GM18873 (cell line): Measurements from ENCODE around the gene C7orf33.
"Not testable (repeated sequence)": the region's sequence is repeated elsewhere in the genome, so short reads cannot be mapped to it uniquely, and the experiment has no call there.

ENCODE experiments used
- ATAC-seq: cut with Tn5 transposase; IDR thresholded peaks from one replicate; pipeline ENCODE4 v1.9.1; 2021; ENCODE audit warnings: mild to moderate bottlenecking, moderate library complexity, moderate number of reproducible peaks; ENCODE audit not compliant: unreplicated experiment, low FRiP score

The C7orf33 gene

GRCh38 chr7:148579366-148579765, 11.2 kb upstream of the C7orf33 start:
- no peak for ATAC-seq

- no peak for ATAC-seq
Measured at GRCh38 chr7:148580446-148580845, 10.1 kb upstream of the C7orf33 start.

GRCh38 chr7:148581624-148582023, 8.9 kb upstream of the C7orf33 start:
- ATAC-seq: no peak

- no peak for ATAC-seq
Measured at GRCh38 chr7:148584154-148584827, 6.3 kb upstream of the C7orf33 start.

GRCh38 chr7:148585399-148585798, 5.2 kb upstream of the C7orf33 start:
- no peak for ATAC-seq

GRCh38 chr7:148587076-148587475, 3.5 kb upstream of the C7orf33 start:
- ATAC-seq: no peak

- ATAC-seq: no peak
Measured at GRCh38 chr7:148588168-148588567, 2.4 kb upstream of the C7orf33 start.

GRCh38 chr7:148588670-148589131, 1.9 kb upstream of the C7orf33 start:
- no peak for ATAC-seq

GRCh38 chr7:148589640-148590039, 926 bp upstream of the C7orf33 start:
- ATAC-seq: no peak

GRCh38 chr7:148596354-148596753, 5.8 kb downstream of the C7orf33 start:
- not testable (repeated sequence) for ATAC-seq

- ATAC-seq: no peak
Measured at GRCh38 chr7:148598351-148598750, 7.8 kb downstream of the C7orf33 start.

- no peak for ATAC-seq
Measured at GRCh38 chr7:148605350-148605749, 14.8 kb downstream of the C7orf33 start.

- no peak for ATAC-seq
Measured at GRCh38 chr7:148607151-148607661, 16.6 kb downstream of the C7orf33 start.

GRCh38 chr7:148609045-148609725, 18.6 kb downstream of the C7orf33 start:
- no peak for ATAC-seq

- ATAC-seq: no peak
Measured at GRCh38 chr7:148611692-148612091, 21.1 kb downstream of the C7orf33 start.

- ATAC-seq: no peak
Measured at GRCh38 chr7:148615085-148615730, 24.6 kb downstream of the C7orf33 start.

- no peak for ATAC-seq
Measured at GRCh38 chr7:148620749-148621359, 30.3 kb downstream of the C7orf33 start.

- no peak for ATAC-seq
Measured at GRCh38 chr7:148621563-148621962, 31.0 kb downstream of the C7orf33 start.

GRCh38 chr7:148622887-148623585, 32.5 kb downstream of the C7orf33 start:
- ATAC-seq: no peak

- no peak for ATAC-seq
Measured at GRCh38 chr7:148623586-148624282, 33.2 kb downstream of the C7orf33 start.
